ENCODE data around the gene CIART. TPM values are rescaled to one million over a fixed set of nuclear protein-coding genes. Genes with fewer than 3 reads are reported as not detected.

The CIART gene
- total RNA-seq, 4 donors from 2014 or later = 0.61 to 6.7 (median 2.5) TPM; not detected in 1

DNA sequence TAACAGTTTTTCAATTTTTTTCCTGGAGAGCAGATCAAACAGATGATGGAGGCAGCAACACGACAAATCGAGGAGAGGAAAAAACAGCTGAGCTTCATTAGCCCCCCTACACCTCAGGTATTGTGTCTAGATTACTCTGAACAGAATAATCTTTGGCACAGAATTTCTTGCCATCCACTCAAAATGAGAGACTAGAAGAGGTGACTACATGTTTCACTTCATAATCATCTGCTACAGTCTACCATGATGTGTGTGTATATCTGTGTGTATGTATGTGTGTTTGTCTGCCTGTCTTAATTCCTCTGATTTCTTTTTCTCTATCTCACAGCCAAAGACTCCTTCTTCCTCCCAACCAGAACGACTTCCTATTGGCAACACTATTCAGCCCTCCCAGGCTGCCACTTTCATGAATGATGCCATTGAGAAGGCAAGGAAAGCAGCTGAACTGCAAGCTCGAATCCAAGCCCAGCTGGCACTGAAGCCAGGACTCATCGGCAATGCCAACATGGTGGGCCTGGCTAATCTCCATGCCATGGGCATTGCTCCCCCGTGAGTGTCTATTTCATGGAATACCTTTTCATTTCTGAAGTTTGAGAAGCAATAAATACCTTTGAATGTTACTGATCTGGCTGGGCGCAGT lies 50.4 kb downstream of the CIART start:
- Histone ChIP-seq H3K36me3 (peaks cover 14 to 100% (median 56%) of the 10 kb centered on the region in 3 donors), H3K4me3 (no peak overlapping the region), H3K27ac (no peak overlapping the region), H3K4me1 (no peaks in the 10 kb centered on the region), H3K27me3 (no peaks in the 10 kb centered on the region), H3K9me3 (no peaks in the 10 kb centered on the region)
- 85 to 93% methylated on average over 7 of the region's 7 CpGs for WGBS, 2 donors
- TF ChIP-seq, protein P1, sequence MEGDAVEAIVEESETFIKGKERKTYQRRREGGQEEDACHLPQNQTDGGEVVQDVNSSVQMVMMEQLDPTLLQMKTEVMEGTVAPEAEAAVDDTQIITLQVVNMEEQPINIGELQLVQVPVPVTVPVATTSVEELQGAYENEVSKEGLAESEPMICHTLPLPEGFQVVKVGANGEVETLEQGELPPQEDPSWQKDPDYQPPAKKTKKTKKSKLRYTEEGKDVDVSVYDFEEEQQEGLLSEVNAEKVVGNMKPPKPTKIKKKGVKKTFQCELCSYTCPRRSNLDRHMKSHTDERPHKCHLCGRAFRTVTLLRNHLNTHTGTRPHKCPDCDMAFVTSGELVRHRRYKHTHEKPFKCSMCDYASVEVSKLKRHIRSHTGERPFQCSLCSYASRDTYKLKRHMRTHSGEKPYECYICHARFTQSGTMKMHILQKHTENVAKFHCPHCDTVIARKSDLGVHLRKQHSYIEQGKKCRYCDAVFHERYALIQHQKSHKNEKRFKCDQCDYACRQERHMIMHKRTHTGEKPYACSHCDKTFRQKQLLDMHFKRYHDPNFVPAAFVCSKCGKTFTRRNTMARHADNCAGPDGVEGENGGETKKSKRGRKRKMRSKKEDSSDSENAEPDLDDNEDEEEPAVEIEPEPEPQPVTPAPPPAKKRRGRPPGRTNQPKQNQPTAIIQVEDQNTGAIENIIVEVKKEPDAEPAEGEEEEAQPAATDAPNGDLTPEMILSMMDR (IDR thresholded peaks at IDR 0.05) = no peak
- TF ChIP-seq POLR2A (IDR thresholded peaks at IDR 0.05) = no peak
- DNase-seq = no peak
- intact Hi-C loops (cut with DNase I) = no loop called here

Small RNA genes lying within 50 kb of the gene (small RNA-seq; reads per million reads assigned to genes)
- gene RNU2-17P = 0.14 to 0.18 (median 0.15) reads per million in 4 donors

Other genes with a start within 250 kb of the CIART start
- 10 to 100 TPM; 23.4 to 31.7 (median 29.1) TPM for gene VPS45, start 214.8 kb upstream of the CIART start, total RNA-seq
- 10 to 100 TPM in 2 of 4 donors, 1 to 10 TPM in 2; 6.0 to 46.9 (median 13.3) TPM for gene PLEKHO1, start 132.6 kb upstream of the CIART start, total RNA-seq
- gene ANP32E, start 46.4 kb upstream of the CIART start, total RNA-seq = 10 to 100 TPM in 3 of 4 donors, 1 to 10 TPM in 1; 8.8 to 23.6 (median 18.5) TPM
- gene CA14, start 24.8 kb upstream of the CIART start, total RNA-seq = not detected
- gene APH1A, start 13.5 kb upstream of the CIART start, total RNA-seq = 100 to 1,000 TPM in 1 of 4 donors, 10 to 100 TPM in 3; 94.0 to 112 (median 95.2) TPM
- gene C1orf54, start 9.8 kb upstream of the CIART start, total RNA-seq = 10 to 100 TPM in 1 of 4 donors, 1 to 10 TPM in 2, not detected in 1; 2.3 to 17.2 (median 4.5) TPM
- 10 to 100 TPM; 31.7 to 41.3 (median 38.7) TPM for gene MRPS21, start 11.3 kb downstream of the CIART start, total RNA-seq
- gene PRPF3, start 39.0 kb downstream of the CIART start, total RNA-seq = 10 to 100 TPM; 15.1 to 44.8 (median 29.0) TPM
- gene RPRD2, start 81.6 kb downstream of the CIART start, total RNA-seq = 10 to 100 TPM; 14.7 to 17.9 (median 15.2) TPM
- gene TARS2, start 204.9 kb downstream of the CIART start, total RNA-seq = 10 to 100 TPM; 10.5 to 16.5 (median 13.7) TPM
- gene ECM1, start 225.6 kb downstream of the CIART start, total RNA-seq = 1,000 to 10,000 TPM in 1 of 4 donors, 100 to 1,000 TPM in 3; 311 to 1,013 (median 406) TPM
- gene FALEC, start 233.2 kb downstream of the CIART start, total RNA-seq = 1 to 10 TPM in 1 of 4 donors, not detected in 3; 3.6 TPM

Data from esophagus squamous epithelium (tissue), 5 donors.